Endothelial cell of umbilical vein (primary cell): ENCODE results near the gene XRCC1. TPM values are rescaled to one million over a fixed set of nuclear protein-coding genes. Genes with fewer than 3 reads are reported as not detected.

Source experiments
- BruUV-seq: library from RNA; stranded (reverse); fragments of 400-500 nt; replicated peaks from 2 replicates; lab custom pipeline; 2021; lab: Mats Ljungman, UMichigan
- CTCF ChIA-PET: fragments of 300-600, 350-600 bp; sonication (Branson Sonifier 250); formaldehyde crosslinking; loops from one replicate; lab custom pipeline; 2021; ENCODE audit warnings: antibody characterized with exemption, inconsistent platforms; lab: Charles Lee
- POLR2A ChIA-PET: fragments of 300-600, 350-600 bp; sonication (Branson Sonifier 250); formaldehyde crosslinking; loops from one replicate; lab custom pipeline; 2021; ENCODE audit warnings: antibody characterized with exemption, inconsistent platforms; lab: Charles Lee
- DNase-seq: peaks from one replicate; pipeline ENCODE4 v3.0.0-alpha.2; 2011; ENCODE audit warnings: low read depth, low spot score
- FAIRE-seq: peaks from 2 replicates; lab custom pipeline; 2011; peaks lifted over from hg19 to GRCh38; lab: Jason Lieb, UNC
- H2AFZ ChIP-seq: 2 replicates; pipeline ENCODE4 v1.6.0; 2012; ENCODE audit warnings: low read depth, low read length, control low read depth, inconsistent platforms
- H3K27ac ChIP-seq: 2 replicates; pipeline ENCODE4 v1.5.1; 2011; ENCODE audit warnings: low read depth, mild to moderate bottlenecking, control low read depth, low read length, moderate library complexity; ENCODE audit not compliant: insufficient read depth
- H3K27me3 ChIP-seq, 2 experiments: 2 replicates each; pipeline versions ENCODE4 v1.6.0 to v1.6.1; 2011; ENCODE audit warnings: low read length in 2 of 2, mixed read lengths in 1 of 2; ENCODE audit not compliant: control insufficient read depth in 2 of 2, insufficient read depth in 2 of 2
- H3K36me3 ChIP-seq, 2 experiments: 2 replicates in 1 of 2; 3 replicates in 1 of 2; pipeline ENCODE4 v1.5.1; 2011; ENCODE audit warnings: low read length in 2 of 2, mild to moderate bottlenecking in 1 of 2, moderate library complexity in 1 of 2; ENCODE audit not compliant: control insufficient read depth in 2 of 2, insufficient read depth in 2 of 2; ENCODE audit errors: extremely low read depth in 1 of 2
- H3K4me1 ChIP-seq: 3 replicates; pipeline ENCODE4 v1.5.1; 2011; ENCODE audit warnings: mild to moderate bottlenecking, low read length; ENCODE audit not compliant: control insufficient read depth, insufficient read depth; ENCODE audit errors: extremely low read depth
- H3K4me2 ChIP-seq: 2 replicates; pipeline ENCODE4 v1.6.1; 2011; ENCODE audit warnings: low read length, control low read depth, mixed read lengths; ENCODE audit not compliant: insufficient read depth
- H3K4me3 ChIP-seq, 3 experiments: fragments of 200-600 bp in 1 of 3; sonication (generic), shearing (Covaris generic) in 1 of 3; replicated peaks in 1 of 3; 2 replicates each; pipeline ENCODE4 v1.5.1; 2011 to 2016; ENCODE audit warnings: control low read depth in 3 of 3, low read length in 3 of 3, mild to moderate bottlenecking in 2 of 3, inconsistent platforms in 1 of 3, low read depth in 1 of 3, moderate library complexity in 1 of 3; ENCODE audit not compliant: insufficient read depth in 1 of 3
- H3K79me2 ChIP-seq: 2 replicates; pipeline ENCODE4 v1.6.0; 2012; ENCODE audit warnings: low read length, inconsistent platforms; ENCODE audit not compliant: control insufficient read depth, insufficient read depth
- H3K9ac ChIP-seq: replicated peaks from 2 replicates; pipeline ENCODE3; 2011; ENCODE audit warnings: low read length, control low read depth; ENCODE audit not compliant: insufficient read depth; ENCODE audit errors: extremely low read depth
- H3K9me1 ChIP-seq: replicated peaks from 3 replicates; pipeline ENCODE4 v1.6.0; 2011; ENCODE audit warnings: mild to moderate bottlenecking, low read length; ENCODE audit not compliant: control insufficient read depth, insufficient read depth; ENCODE audit errors: extremely low read depth
- H3K9me3 ChIP-seq: replicated peaks from 2 replicates; pipeline ENCODE4 v1.5.1; 2012; ENCODE audit warnings: low read length, inconsistent platforms; ENCODE audit not compliant: control insufficient read depth, insufficient read depth
- H4K20me1 ChIP-seq: replicated peaks from 2 replicates; pipeline ENCODE3; 2011; ENCODE audit warnings: mild to moderate bottlenecking, low read length; ENCODE audit not compliant: control insufficient read depth, insufficient read depth; ENCODE audit errors: extremely low read depth
- EZH2 ChIP-seq: IDR thresholded peaks from 2 replicates; pipeline ENCODE4 v1.6.1; 2012; ENCODE audit warnings: borderline replicate concordance, low read depth, mild to moderate bottlenecking, moderate library complexity, low read length, inconsistent platforms; ENCODE audit not compliant: severe bottlenecking
- FOS ChIP-seq: IDR thresholded peaks from 2 replicates; pipeline ENCODE4 v1.6.1; 2011; ENCODE audit warnings: mild to moderate bottlenecking, low read length, moderate library complexity, borderline replicate concordance; ENCODE audit not compliant: insufficient read depth
- GATA2 ChIP-seq: IDR thresholded peaks from 2 replicates; pipeline ENCODE4 v1.7.0; 2011; ENCODE audit warnings: low read depth, mild to moderate bottlenecking, moderate library complexity, mixed read lengths, low read length; ENCODE audit not compliant: insufficient read length, insufficient read depth
- JUN ChIP-seq: IDR thresholded peaks from 2 replicates; pipeline ENCODE4 v1.6.1; 2011; ENCODE audit warnings: borderline replicate concordance, low read depth; ENCODE audit not compliant: insufficient read length, insufficient read depth
- MYC ChIP-seq: IDR thresholded peaks from one replicate; pipeline ENCODE4 v1.6.1; 2011; ENCODE audit warnings: mild to moderate bottlenecking, low read depth, low read length
- POLR2A ChIP-seq: IDR thresholded peaks from 2 replicates; pipeline ENCODE4 v1.6.1; 2012; ENCODE audit warnings: low read depth, mild to moderate bottlenecking, control low read depth, low read length
- POLR2AphosphoS5 ChIP-seq: IDR thresholded peaks from 2 replicates; pipeline ENCODE4 v1.6.1; 2012; ENCODE audit warnings: low read depth, mild to moderate bottlenecking, control low read depth, low read length, moderate library complexity; ENCODE audit not compliant: insufficient read depth
- dilution Hi-C: fragments of 300-500 bp; cut with MboI; formaldehyde crosslinking; loops from one replicate; pipeline ENCODE4 v1.15.0; 2019; ENCODE audit warnings: low sequenced_read_pairs; ENCODE audit not compliant: extremely low pct_ligation_motif_present
- intact Hi-C: fragments of 100-400 bp; cut with micrococcal nuclease; formaldehyde crosslinking; loops from one replicate; pipeline ENCODE4 v1.10.0; 2022
- polyA plus RNA-seq, 4 experiments: library from polyadenylated mRNA; depleted of rRNA in 3 of 4; stranded (reverse) in 3 of 4; unstranded in 1 of 4; fragments of >200 nt; gene quantifications; 2 replicates each; pipeline versions ENCODE4 v1.2.1 to v1.2.3, GENCODE V29; 2011 to 2012; ENCODE audit warnings: missing spikeins in 1 of 4
- total RNA-seq: library from RNA; stranded (reverse); gene quantifications from 2 replicates; pipeline ENCODE4 v1.2.3, GENCODE V29; 2021
- TF ChIP-seq, protein P1 (sequence below): IDR thresholded peaks from 2 replicates; pipeline ENCODE4 v1.6.1; 2011; ENCODE audit not compliant: insufficient read depth, insufficient read length
- TF ChIP-seq, protein P2 (sequence below), 2 donors: IDR thresholded peaks; 1 replicate in 1 of 2; 2 replicates in 1 of 2; pipeline ENCODE4 v1.5.1; 2011; ENCODE audit warnings: low read length in 2 of 2, mild to moderate bottlenecking in 2 of 2, moderate library complexity in 2 of 2, control low read depth in 1 of 2, inconsistent platforms in 1 of 2, low read depth in 1 of 2; ENCODE audit not compliant: insufficient read depth in 1 of 2; ENCODE audit errors: extremely low read depth in 1 of 2

The XRCC1 gene
- total and polyA plus RNA-seq, 2 donors (not counting 3 experiments of a cell fraction or from before 2014, with no cell fraction given): 29.5 to 39.3 TPM

DNA sequence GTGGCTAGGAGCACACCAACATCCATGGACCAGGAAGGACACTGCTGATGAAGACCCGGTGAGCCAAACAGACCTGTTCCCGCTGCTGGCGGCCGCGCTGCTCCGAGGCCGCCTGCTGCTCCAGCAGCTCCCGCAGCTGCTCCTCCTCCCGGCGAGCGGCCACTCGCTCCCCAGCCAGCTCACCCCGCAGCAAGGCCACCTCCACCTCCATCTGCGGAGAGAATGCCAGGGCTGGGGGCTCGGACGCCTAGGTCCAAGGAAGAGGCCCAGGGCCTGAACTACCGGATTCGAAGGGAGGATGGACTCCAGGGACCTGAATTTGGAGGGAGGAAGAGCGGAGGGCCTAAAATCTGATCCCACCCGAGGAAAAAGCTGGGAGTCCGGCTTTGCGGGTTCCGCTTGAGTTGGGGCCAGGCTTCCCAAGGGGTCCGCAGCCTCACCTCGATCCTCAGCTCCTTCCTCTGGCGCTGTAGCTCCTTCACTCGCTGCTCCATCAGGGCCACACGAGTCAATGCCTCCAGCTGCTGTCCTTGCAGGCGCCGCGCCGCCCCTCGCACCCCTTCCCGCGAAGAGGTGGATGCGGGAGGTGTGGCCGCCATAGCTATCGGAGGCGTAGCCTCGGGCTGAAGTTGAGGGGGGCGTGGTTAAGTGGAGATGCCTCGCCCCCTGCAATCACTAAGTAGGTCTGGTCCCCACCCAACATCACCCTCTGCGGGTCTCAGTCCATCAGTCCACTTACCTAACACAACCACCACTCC, 73.5 kb downstream of the XRCC1 start:
- Histone ChIP-seq H3K4me3 (no peak overlapping the region), H3K36me3 (no peaks in the 10 kb centered on the region), H3K9me3 (no peaks in the 10 kb centered on the region), H3K27ac (no peak overlapping the region), H3K9me1 (no peaks in the 10 kb centered on the region), H4K20me1 (no peaks in the 10 kb centered on the region), H3K9ac (no peak overlapping the region), H3K27me3 (no peaks in the 10 kb centered on the region), H2AFZ (no peak overlapping the region), H3K4me2 (no peak overlapping the region), H3K4me1 (peaks cover 11% of the 10 kb centered on the region), H3K79me2 (no peaks in the 10 kb centered on the region)
- no TSS peak for BruUV-seq
- DNase-seq (no peak), FAIRE-seq (no peak)
- ChIA-PET CTCF (interaction anchor here (0.8 to 1.5 kb wide), 3 partner anchors 17 to 55 kb away, joined by 3 to 10 read pairs (median 8); no protein-coding TSS in a partner anchor), POLR2A (no interaction called here)
- dilution Hi-C loops (no loop called here), intact Hi-C loops (no loop called here)
- TF ChIP-seq JUN (no peak), POLR2AphosphoS5 (no peak), EZH2 (no peak), GATA2 (no peak), FOS (no peak), MYC (no peak), POLR2A (no peak)
- TF ChIP-seq, protein P1, sequence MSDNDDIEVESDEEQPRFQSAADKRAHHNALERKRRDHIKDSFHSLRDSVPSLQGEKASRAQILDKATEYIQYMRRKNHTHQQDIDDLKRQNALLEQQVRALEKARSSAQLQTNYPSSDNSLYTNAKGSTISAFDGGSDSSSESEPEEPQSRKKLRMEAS: no peak
- TF ChIP-seq, protein P2, sequence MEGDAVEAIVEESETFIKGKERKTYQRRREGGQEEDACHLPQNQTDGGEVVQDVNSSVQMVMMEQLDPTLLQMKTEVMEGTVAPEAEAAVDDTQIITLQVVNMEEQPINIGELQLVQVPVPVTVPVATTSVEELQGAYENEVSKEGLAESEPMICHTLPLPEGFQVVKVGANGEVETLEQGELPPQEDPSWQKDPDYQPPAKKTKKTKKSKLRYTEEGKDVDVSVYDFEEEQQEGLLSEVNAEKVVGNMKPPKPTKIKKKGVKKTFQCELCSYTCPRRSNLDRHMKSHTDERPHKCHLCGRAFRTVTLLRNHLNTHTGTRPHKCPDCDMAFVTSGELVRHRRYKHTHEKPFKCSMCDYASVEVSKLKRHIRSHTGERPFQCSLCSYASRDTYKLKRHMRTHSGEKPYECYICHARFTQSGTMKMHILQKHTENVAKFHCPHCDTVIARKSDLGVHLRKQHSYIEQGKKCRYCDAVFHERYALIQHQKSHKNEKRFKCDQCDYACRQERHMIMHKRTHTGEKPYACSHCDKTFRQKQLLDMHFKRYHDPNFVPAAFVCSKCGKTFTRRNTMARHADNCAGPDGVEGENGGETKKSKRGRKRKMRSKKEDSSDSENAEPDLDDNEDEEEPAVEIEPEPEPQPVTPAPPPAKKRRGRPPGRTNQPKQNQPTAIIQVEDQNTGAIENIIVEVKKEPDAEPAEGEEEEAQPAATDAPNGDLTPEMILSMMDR (IDR thresholded peaks at IDR 0.05; ENCODE audit: extremely low read depth in 1 of 2, insufficient read depth in 1 of 2, low read depth in 1 of 2, low read length in 2 of 2): no peak
